ENCODE results near the gene CDH16. TPM values are rescaled to one million over a fixed set of nuclear protein-coding genes. Genes with fewer than 3 reads are reported as not detected.
"Not testable (repeated sequence)": the region's sequence is repeated elsewhere in the genome, so short reads cannot be mapped to it uniquely, and the experiment has no call there.

Gene CDH16
- total RNA-seq, 5 donors from 2014 or later (not counting 1 experiment from before 2014, with no cell fraction given) = not detected

DNA sequence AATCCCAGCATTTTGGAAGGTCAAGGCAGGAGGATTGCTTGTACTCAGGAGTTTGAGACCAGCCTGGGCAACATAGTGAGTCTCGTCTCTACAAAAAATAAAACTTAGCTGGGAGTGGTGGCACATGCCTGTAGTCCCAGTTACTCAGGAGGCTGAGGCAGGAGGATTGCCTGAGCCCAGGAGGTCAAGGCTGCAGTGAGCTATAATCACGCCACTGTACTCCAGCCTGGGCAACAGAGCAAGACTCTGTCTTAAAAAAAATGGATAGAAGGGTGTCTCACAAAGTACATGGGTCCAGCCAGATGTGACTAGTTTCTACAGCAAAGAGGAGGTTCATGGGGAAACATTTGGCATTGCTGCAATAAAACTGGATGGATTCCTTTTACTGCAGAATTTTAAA is 47.3 kb downstream of the CDH16 start:
- H3K4me3 ChIP-seq (ENCODE audit: control insufficient read depth in 1 of 2, extremely low read depth in 1 of 2, low read length in 1 of 2); DNase-seq; H3K36me3 Mint-ChIP-seq; ATAC-seq (replicated peaks in 1 of 4); H3K27me3 ChIP-seq (replicated peaks in 1 of 2; ENCODE audit: control insufficient read depth in 2 of 2, extremely low read depth in 1 of 2, insufficient read depth in 2 of 2, low read length in 1 of 2); H3K27ac ChIP-seq (ENCODE audit: low read length); CTCF ChIA-PET; H3K36me3 ChIP-seq (ENCODE audit: control insufficient read depth in 2 of 2, extremely low read depth in 1 of 2, insufficient read depth in 1 of 2, low read length in 1 of 2); H3K27me3 Mint-ChIP-seq; POLR2A ChIA-PET; H3K9me3 Mint-ChIP-seq; H3K9me3 ChIP-seq: not testable (repeated sequence)
- 100% methylated on average over 2 of the region's 2 CpGs for WGBS (ENCODE audit: insufficient coverage)
- H3K4me3 Mint-ChIP-seq = peak overlapping the region in 1 of 3 donors; percentile 16
- H3K27ac Mint-ChIP-seq = peak overlapping the region in 1 of 2 donors; percentile 61
- H3K4me1 ChIP-seq (ENCODE audit: control insufficient read depth in 1 of 2, extremely low read depth in 1 of 2, insufficient read depth in 2 of 2, low read length in 2 of 2) = peaks cover 0 to 34% of the 10 kb centered on the region in 2 experiments
- H3K4me1 Mint-ChIP-seq = peaks cover 21 to 32% (median 24%) of the 10 kb centered on the region in 3 donors

DNA sequence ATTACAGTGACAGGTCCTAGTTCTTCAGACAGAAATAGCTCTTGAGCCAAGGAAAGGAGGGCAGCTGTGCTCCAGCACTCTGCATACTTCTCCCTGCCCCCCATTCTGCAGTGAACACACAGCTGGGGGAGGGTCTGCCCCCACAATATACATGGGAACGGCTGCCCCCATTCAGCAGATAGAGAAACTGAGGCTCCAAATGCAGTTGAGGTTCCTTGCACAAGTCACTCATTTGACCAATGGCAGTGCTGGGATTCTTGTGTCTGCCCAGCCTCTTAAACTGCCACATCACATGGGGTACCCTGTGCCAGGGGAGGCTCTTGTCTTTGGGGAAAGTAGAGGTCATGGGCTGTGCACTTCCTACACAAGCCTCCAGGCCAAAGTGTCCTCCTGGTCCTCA is 49.3 kb downstream of the CDH16 start:
- Histone ChIP-seq H3K9me3 (no peaks in the 10 kb centered on the region), H3K4me3 (ENCODE audit: control insufficient read depth in 1 of 2, extremely low read depth in 1 of 2, low read length in 1 of 2) (no peak overlapping the region), H3K36me3 (ENCODE audit: control insufficient read depth in 2 of 2, extremely low read depth in 1 of 2, insufficient read depth in 1 of 2, low read length in 1 of 2) (no peaks in the 10 kb centered on the region), H3K27me3 (replicated peaks in 1 of 2; ENCODE audit: control insufficient read depth in 2 of 2, extremely low read depth in 1 of 2, insufficient read depth in 2 of 2, low read length in 1 of 2) (no peaks in the 10 kb centered on the region), H3K4me1 (ENCODE audit: control insufficient read depth in 1 of 2, extremely low read depth in 1 of 2, insufficient read depth in 2 of 2, low read length in 2 of 2) (peaks cover 0 to 25% of the 10 kb centered on the region in 2 experiments), H3K27ac (ENCODE audit: low read length) (no peak overlapping the region)
- ATAC-seq (replicated peaks in 1 of 4) (no peak), DNase-seq (no peak)
- no peaks in the 10 kb centered on the region for H3K36me3 Mint-ChIP-seq
- CTCF ChIA-PET = interaction anchor here (1.2 to 3.7 kb wide), 2 partner anchors 13 to 39 kb away, joined by 3 to 11 read pairs; partner anchors contain the start of gene NAE1 (in 1 of the 2)
- H3K4me3 Mint-ChIP-seq = no peak overlapping the region
- no peaks in the 10 kb centered on the region for H3K9me3 Mint-ChIP-seq
- POLR2A ChIA-PET = no interaction called here
- no peak overlapping the region for H3K27ac Mint-ChIP-seq
- WGBS (ENCODE audit: insufficient coverage) = 90% methylated on average over 1 of the region's 1 CpG
- H3K4me1 Mint-ChIP-seq = peaks cover 17 to 23% (median 20%) of the 10 kb centered on the region in 3 donors
- H3K27me3 Mint-ChIP-seq = no peaks in the 10 kb centered on the region

DNA sequence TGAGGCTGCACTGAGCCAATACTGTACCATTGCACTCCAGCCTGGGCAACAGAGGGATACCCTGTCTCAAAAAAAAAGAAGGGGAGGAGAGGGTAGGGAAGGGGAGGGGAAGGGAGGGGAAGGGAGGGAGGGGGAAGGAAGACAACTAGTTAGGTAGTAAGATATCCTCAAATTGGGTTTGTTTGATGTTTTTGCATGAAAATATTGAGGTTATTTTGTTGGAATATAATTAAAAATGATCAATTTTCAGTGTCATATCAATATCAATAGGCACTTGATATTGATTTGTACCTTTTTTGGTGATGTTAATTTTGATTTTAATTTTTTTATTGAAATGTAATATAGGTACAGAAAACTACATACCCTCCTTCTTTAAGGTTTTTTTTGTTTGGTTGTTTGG is 55.0 kb downstream of the CDH16 start:
- ATAC-seq (replicated peaks in 1 of 4) (no peak), DNase-seq (no peak)
- ChIA-PET POLR2A (interaction anchor here in 1 of 2 donors (0.6 kb wide), 1 partner anchor 33 kb away, joined by 3 read pairs; the partner anchor contains the start of gene NAE1), CTCF (no interaction called here)
- Histone ChIP-seq H3K27me3 (replicated peaks in 1 of 2; ENCODE audit: control insufficient read depth in 2 of 2, extremely low read depth in 1 of 2, insufficient read depth in 2 of 2, low read length in 1 of 2) (no peaks in the 10 kb centered on the region), H3K4me1 (ENCODE audit: control insufficient read depth in 1 of 2, extremely low read depth in 1 of 2, insufficient read depth in 2 of 2, low read length in 2 of 2) (peaks cover 0 to 5% of the 10 kb centered on the region in 2 experiments), H3K27ac (ENCODE audit: low read length) (no peak overlapping the region), H3K36me3 (ENCODE audit: control insufficient read depth in 2 of 2, extremely low read depth in 1 of 2, insufficient read depth in 1 of 2, low read length in 1 of 2) (no peaks in the 10 kb centered on the region), H3K9me3 (no peaks in the 10 kb centered on the region), H3K4me3 (ENCODE audit: control insufficient read depth in 1 of 2, extremely low read depth in 1 of 2, low read length in 1 of 2) (no peak overlapping the region)
- Mint-ChIP-seq H3K9me3 (no peaks in the 10 kb centered on the region), H3K36me3 (no peaks in the 10 kb centered on the region), H3K27me3 (no peaks in the 10 kb centered on the region), H3K4me3 (no peak overlapping the region), H3K27ac (no peak overlapping the region), H3K4me1 (peaks cover 2 to 7% (median 4%) of the 10 kb centered on the region in 3 donors)

DNA sequence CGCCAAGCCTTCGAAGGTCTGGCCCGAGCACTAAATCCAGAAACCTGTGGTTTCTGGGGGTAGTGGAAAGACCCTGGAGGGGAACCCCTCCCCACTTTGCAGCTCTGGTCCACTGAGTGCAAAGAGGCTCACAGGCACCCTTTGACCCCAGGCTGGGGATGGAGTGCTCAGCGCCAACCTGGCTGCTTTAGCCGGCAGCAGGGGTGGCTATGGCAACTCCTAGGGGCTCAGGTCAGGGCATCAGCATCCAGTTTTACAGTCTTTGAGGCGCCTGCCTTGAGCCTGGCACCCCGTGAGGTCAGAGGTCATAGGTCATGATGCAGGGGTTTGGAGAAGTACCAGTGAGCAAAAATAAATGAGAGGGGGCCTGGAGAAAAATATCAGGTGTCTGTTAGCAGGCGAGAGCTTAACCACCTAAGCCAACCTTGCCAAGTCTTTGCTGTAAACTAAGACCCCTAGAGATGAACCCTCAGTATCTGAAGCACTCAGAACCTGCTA is 56.6 kb downstream of the CDH16 start:
- Mint-ChIP-seq H3K4me3 (no peak overlapping the region), H3K36me3 (no peaks in the 10 kb centered on the region), H3K9me3 (no peaks in the 10 kb centered on the region), H3K27me3 (no peaks in the 10 kb centered on the region), H3K27ac (no peak overlapping the region), H3K4me1 (no peaks in the 10 kb centered on the region)
- 90% methylated on average over 4 of the region's 8 CpGs for WGBS (ENCODE audit: insufficient coverage)
- POLR2A ChIA-PET = no interaction called here
- no peak overlapping the region for H3K27ac ChIP-seq (ENCODE audit: low read length)
- CTCF ChIA-PET = interaction anchor here in 1 of 2 donors (0.5 to 0.7 kb wide), 3 partner anchors 232 to 661 kb away, joined by 3 to 5 read pairs (median 4); no protein-coding TSS in a partner anchor
- no peaks in the 10 kb centered on the region for H3K4me1 ChIP-seq (ENCODE audit: control insufficient read depth in 1 of 2, extremely low read depth in 1 of 2, insufficient read depth in 2 of 2, low read length in 2 of 2)
- DNase-seq (no peak), ATAC-seq (replicated peaks in 1 of 4) (no peak)
- no peak overlapping the region for H3K4me3 ChIP-seq (ENCODE audit: control insufficient read depth in 1 of 2, extremely low read depth in 1 of 2, low read length in 1 of 2)
- no peaks in the 10 kb centered on the region for H3K36me3 ChIP-seq (ENCODE audit: control insufficient read depth in 2 of 2, extremely low read depth in 1 of 2, insufficient read depth in 1 of 2, low read length in 1 of 2)
- no peaks in the 10 kb centered on the region for H3K9me3 ChIP-seq
- no peaks in the 10 kb centered on the region for H3K27me3 ChIP-seq (replicated peaks in 1 of 2; ENCODE audit: control insufficient read depth in 2 of 2, extremely low read depth in 1 of 2, insufficient read depth in 2 of 2, low read length in 1 of 2)

DNA sequence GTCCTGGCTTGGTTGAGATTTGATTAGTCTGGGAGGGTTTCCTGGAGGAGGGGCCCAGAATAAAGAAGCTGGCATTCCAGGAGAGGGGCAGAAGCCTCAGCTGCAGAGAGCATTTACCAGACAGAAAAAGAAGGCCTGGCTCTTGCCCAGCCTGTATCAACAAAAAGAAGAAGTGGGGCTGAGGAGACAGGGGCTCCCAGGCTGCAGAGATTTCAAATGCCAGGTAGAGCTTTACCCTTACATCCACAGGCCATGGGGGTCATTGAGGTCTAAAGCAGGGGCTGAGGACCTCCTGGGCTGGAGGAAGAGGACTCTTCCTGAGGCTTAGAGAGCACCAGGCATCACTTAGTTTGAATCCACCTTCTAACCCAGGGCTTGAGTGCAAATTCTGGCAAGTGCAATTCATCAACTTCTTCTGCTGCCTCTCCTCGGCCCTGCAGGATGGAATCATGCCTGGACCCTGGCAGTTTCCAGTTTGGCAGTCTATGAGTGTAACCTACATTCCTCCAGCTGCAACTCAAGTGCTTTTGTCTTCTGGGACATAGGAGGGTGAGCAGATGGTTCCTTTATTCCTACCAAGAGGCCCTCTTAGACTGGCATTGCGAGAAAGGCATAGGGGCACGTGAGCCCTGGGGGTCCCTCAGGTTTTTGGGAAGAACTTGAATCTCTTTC is 59.2 kb downstream of the CDH16 start:
- Histone ChIP-seq H3K36me3 (ENCODE audit: control insufficient read depth in 2 of 2, extremely low read depth in 1 of 2, insufficient read depth in 1 of 2, low read length in 1 of 2) (no peaks in the 10 kb centered on the region), H3K4me1 (ENCODE audit: control insufficient read depth in 1 of 2, extremely low read depth in 1 of 2, insufficient read depth in 2 of 2, low read length in 2 of 2) (no peaks in the 10 kb centered on the region), H3K27me3 (replicated peaks in 1 of 2; ENCODE audit: control insufficient read depth in 2 of 2, extremely low read depth in 1 of 2, insufficient read depth in 2 of 2, low read length in 1 of 2) (no peaks in the 10 kb centered on the region), H3K4me3 (ENCODE audit: control insufficient read depth in 1 of 2, extremely low read depth in 1 of 2, low read length in 1 of 2) (no peak overlapping the region), H3K9me3 (no peaks in the 10 kb centered on the region), H3K27ac (ENCODE audit: low read length) (no peak overlapping the region)
- H3K4me3 Mint-ChIP-seq = no peak overlapping the region
- H3K4me1 Mint-ChIP-seq = no peaks in the 10 kb centered on the region
- no peak overlapping the region for H3K27ac Mint-ChIP-seq
- H3K27me3 Mint-ChIP-seq = no peaks in the 10 kb centered on the region
- POLR2A ChIA-PET = interaction anchor here in 1 of 2 donors (0.6 kb wide), 1 partner anchor 15 kb away, joined by 4 read pairs; no protein-coding TSS in a partner anchor
- no peaks in the 10 kb centered on the region for H3K9me3 Mint-ChIP-seq
- DNase-seq = no peak
- WGBS (ENCODE audit: insufficient coverage) = 87% methylated on average over 3 of the region's 3 CpGs
- no peaks in the 10 kb centered on the region for H3K36me3 Mint-ChIP-seq
- ATAC-seq (replicated peaks in 1 of 4) = no peak
- CTCF ChIA-PET = no interaction called here

DNA sequence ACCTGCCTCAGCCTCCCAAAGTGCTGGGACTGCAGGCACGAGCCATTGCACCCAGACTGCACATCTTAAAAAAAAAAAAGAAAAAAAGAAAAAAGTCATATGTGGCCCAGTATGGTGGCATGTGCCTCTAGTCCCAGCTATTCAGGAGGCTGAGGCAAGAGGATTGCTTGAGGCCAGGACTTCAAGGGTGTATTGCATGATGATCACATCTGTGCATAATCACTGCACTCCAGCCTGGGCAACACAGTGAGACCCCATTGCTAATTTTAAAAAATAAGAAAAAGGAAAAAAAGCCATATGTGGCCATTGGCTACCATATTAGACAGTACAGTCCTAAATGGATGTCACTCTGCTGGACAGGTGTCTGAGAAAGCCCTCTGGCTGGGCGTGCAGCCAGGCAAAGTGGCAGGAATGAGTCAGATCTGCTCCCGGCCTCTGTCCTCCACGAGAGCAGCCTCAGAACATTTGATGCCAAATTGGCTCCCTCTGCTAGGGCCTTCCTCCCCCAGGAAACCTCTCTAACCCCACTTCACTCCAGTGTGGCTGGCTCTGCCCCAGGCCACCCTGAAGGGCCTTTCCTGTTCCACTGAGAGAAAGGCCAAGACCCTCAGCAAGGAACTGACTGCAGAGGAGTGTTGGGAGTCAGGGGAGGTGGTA is 59.8 kb downstream of the CDH16 start:
- no peaks in the 10 kb centered on the region for H3K9me3 Mint-ChIP-seq

More for the DNA sequence above, 59.8 kb downstream of the CDH16 start:
- Histone ChIP-seq H3K36me3 (ENCODE audit: control insufficient read depth in 2 of 2, extremely low read depth in 1 of 2, insufficient read depth in 1 of 2, low read length in 1 of 2) (no peaks in the 10 kb centered on the region), H3K4me1 (ENCODE audit: control insufficient read depth in 1 of 2, extremely low read depth in 1 of 2, insufficient read depth in 2 of 2, low read length in 2 of 2) (no peaks in the 10 kb centered on the region), H3K4me3 (ENCODE audit: control insufficient read depth in 1 of 2, extremely low read depth in 1 of 2, low read length in 1 of 2) (no peak overlapping the region), H3K9me3 (no peaks in the 10 kb centered on the region), H3K27me3 (replicated peaks in 1 of 2; ENCODE audit: control insufficient read depth in 2 of 2, extremely low read depth in 1 of 2, insufficient read depth in 2 of 2, low read length in 1 of 2) (no peaks in the 10 kb centered on the region), H3K27ac (ENCODE audit: low read length) (no peak overlapping the region)
- H3K4me1 Mint-ChIP-seq = no peaks in the 10 kb centered on the region
- no peak overlapping the region for H3K4me3 Mint-ChIP-seq
- no peaks in the 10 kb centered on the region for H3K36me3 Mint-ChIP-seq
- ATAC-seq (replicated peaks in 1 of 4) (no peak), DNase-seq (no peak)
- H3K27me3 Mint-ChIP-seq = no peaks in the 10 kb centered on the region
- ChIA-PET CTCF (no interaction called here), POLR2A (no interaction called here)
- H3K27ac Mint-ChIP-seq = no peak overlapping the region
- 74% methylated on average over 3 of the region's 4 CpGs for WGBS (ENCODE audit: insufficient coverage)

Data from T-cell (primary cell).